Upper lobe of left lung (tissue), 4 donors: ENCODE measurements around the gene CHDH.

Experiments
- POLR2A ChIP-seq, 4 donors: fragments of 450-650 bp; IDR thresholded peaks; one replicate each; pipeline ENCODE4 v1.5.1; 2016 to 2017; ENCODE audit warnings: antibody characterized with exemption in 4 of 4, mild to moderate bottlenecking in 2 of 4
- POLR2AphosphoS5 ChIP-seq, 2 donors: sonication (generic); formaldehyde crosslinking; IDR thresholded peaks; one replicate each; pipeline ENCODE4 v1.5.1; 2017; ENCODE audit warnings: antibody characterized with exemption in 2 of 2

DNA sequence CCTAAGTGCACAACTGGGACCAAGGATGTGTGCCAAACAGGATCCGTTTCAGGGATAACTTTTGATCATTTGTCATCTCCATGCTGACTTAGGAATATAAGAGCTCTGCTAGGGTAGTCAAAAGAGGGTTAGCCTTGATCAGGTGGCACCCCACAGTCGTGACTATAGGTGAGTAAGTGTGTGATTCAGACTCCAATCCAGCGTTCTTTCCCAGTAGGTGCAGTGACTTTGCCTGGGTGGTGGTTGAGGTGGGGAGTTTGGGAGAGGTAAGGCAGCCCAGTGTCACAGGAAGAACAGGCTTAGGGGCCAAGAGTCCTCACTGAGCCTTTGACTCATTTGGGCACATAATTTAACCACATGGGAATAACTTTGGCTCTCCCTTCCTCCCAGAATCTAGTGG, 51.0 kb downstream of the CHDH start:
- no peak for TF ChIP-seq POLR2AphosphoS5 (IDR thresholded peaks at IDR 0.05)
- TF ChIP-seq POLR2A (IDR thresholded peaks at IDR 0.05), result no peak
